Omental fat pad (tissue), 4 donors: ENCODE data around the gene IL1RL2. TPM values are rescaled to one million over a fixed set of nuclear protein-coding genes. Genes with fewer than 3 reads are reported as not detected.

Source experiments
- ATAC-seq: fragments of 150-250 bp; one replicate; pipeline ENCODE4 v1.9.1; 2016; ENCODE audit warnings: mild to moderate bottlenecking, moderate library complexity; ENCODE audit not compliant: low FRiP score
- DNase-seq: peaks from one replicate; pipeline ENCODE4 v3.0.0-alpha.2; 2019; ENCODE audit warnings: low spot score
- CTCF ChIP-seq, 3 donors: fragments of 450-650 bp; IDR thresholded peaks; one replicate each; pipeline ENCODE4 v1.5.1; 2016 to 2017; ENCODE audit warnings: antibody characterized with exemption in 3 of 3, mild to moderate bottlenecking in 3 of 3, moderate library complexity in 2 of 3
- total RNA-seq, 4 donors: library from RNA; depleted of rRNA; stranded (reverse); fragments of >200 nt; gene quantifications; one replicate each; pipeline ENCODE4 v1.1.0, GENCODE V29; 2016

Gene IL1RL2
- total RNA-seq, 4 donors from 2014 or later: 0.31 to 5.3 (median 2.1) TPM

GRCh38 chr2:102241616-102242305 is 54.9 kb downstream of the IL1RL2 start:
- ATAC-seq (no peak), DNase-seq (no peak)
- TF ChIP-seq CTCF (IDR thresholded peaks at IDR 0.05): no peak

DNA sequence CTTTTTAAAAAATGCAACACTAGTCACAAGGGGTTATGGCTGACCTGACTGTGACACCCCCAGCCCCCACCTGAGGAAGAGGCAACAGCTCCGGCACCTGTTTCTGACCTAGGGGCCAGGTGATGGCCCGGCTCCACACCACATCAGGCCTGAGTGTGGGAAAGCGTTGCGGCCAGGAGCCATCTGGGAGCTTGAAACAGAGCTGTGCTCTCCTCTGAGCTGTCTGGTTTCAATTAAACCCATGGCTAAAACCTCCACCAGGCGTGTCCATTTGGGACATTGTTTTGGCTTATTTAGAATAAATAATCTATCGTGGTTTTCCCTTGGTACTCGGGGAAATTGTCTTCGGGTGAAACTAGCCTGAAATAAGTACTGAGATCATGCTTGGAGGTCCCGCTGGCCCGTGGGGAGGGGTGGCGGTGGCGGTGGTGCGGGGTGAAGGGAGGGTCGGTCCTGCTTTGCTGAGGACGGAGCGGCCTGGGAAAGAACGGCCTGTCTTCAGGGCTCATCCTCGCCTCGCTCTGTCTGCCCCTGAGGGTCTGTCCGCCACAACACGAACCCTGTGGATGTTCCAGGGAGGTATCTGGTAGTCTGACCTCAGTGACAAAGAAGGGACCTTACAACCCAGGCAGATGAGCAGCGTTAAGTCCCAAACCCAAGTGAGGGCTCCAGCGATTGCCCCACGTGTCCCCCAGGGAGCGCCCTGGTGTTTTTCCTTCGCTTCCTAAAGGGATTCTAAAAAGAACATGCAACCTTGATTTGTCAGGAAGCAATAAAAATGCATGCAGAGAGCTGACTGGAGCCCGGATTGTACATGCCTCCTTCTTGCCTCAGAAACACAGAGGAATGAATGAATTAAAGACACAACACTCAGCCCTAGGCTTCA is 58.7 kb downstream of the IL1RL2 start:
- DNase-seq: no peak
- ATAC-seq: no peak
- no peak for TF ChIP-seq CTCF (IDR thresholded peaks at IDR 0.05)

DNA sequence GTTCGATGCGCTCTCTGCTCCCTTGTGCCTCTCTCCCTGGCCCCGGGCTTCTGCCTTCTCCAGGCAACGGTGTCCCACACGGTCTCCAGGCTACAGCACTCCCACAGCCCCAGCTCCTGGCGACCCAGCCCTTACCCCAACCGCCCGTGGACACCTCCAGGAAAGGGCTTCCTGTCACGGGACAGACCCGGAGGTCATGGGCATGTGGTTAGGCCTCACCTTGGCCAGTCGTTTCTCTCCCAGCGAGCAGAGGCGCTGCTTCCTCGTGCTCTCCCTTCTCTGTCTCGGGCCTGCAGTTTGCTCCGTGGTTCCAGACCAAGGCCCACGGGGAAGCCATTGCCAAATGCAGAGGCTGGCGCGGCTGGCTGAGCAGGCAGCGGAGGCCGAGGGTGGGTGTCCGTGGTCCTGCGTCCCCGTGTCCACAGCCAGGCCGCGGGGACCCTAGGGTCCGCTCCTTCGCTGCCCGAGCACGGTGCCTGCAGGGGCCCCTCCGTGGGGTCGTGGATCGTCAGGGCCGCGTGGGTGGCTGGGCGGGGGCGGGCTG is 63.5 kb downstream of the IL1RL2 start:
- no peak for TF ChIP-seq CTCF (IDR thresholded peaks at IDR 0.05)
- ATAC-seq: peak; percentile 3

GRCh38 chr2:102251042-102251848 is 64.4 kb downstream of the IL1RL2 start:
- ATAC-seq: peak; percentile 76
- TF ChIP-seq CTCF (IDR thresholded peaks at IDR 0.05): no peak
- no peak for DNase-seq

More for the DNA sequence above, 63.5 kb downstream of the IL1RL2 start:
- DNase-seq: no peak

- no peak for DNase-seq
- no peak for TF ChIP-seq CTCF (IDR thresholded peaks at IDR 0.05)
- no peak for ATAC-seq
Measured at GRCh38 chr2:102251849-102252203, 65.0 kb downstream of the IL1RL2 start.

GRCh38 chr2:102252236-102252635 is 65.4 kb downstream of the IL1RL2 start:
- no peak for TF ChIP-seq CTCF (IDR thresholded peaks at IDR 0.05)
- DNase-seq: no peak

More at GRCh38 chr2:102252236-102252635, 65.4 kb downstream of the IL1RL2 start:
- ATAC-seq: no peak
